Esophagus squamous epithelium (tissue), 5 donors: ENCODE data around the gene LIM2. TPM values are rescaled to one million over a fixed set of nuclear protein-coding genes. Genes with fewer than 3 reads are reported as not detected.
A peak's percentile ranks its signal among the peaks of the same experiment; 100 is the strongest.

Experiments used
- DNase-seq: peaks from one replicate; lab custom pipeline; 2025; lab: John Stamatoyannopoulos, UW
- H3K27ac ChIP-seq, 4 donors: fragments of 200-600 bp; sonication (generic); one replicate each; pipeline ENCODE4 v1.5.1; 2016 to 2019; ENCODE audit warnings: mild to moderate bottlenecking in 1 of 4
- H3K27me3 ChIP-seq, 4 donors: fragments of 200-600 bp; sonication (generic); 1 replicate in 3 of 4; 2 replicates in 1 of 4; pipeline versions ENCODE4 v1.5.1 to v1.6.0; 2017 to 2021; ENCODE audit warnings: antibody characterized with exemption in 1 of 4
- H3K36me3 ChIP-seq, 3 donors: fragments of 200-600 bp; sonication (generic); one replicate each; pipeline ENCODE4 v1.5.1; 2016 to 2019
- H3K4me1 ChIP-seq, 3 donors: fragments of 200-600 bp; sonication (generic); one replicate each; pipeline ENCODE4 v1.5.1; 2017 to 2019
- H3K4me3 ChIP-seq, 4 donors: fragments of 200-600 bp; sonication (generic); 1 replicate in 3 of 4; 2 replicates in 1 of 4; pipeline ENCODE4 v1.5.1; 2016 to 2019; ENCODE audit warnings: mild to moderate bottlenecking in 2 of 4, moderate library complexity in 1 of 4
- H3K9me3 ChIP-seq, 3 donors: fragments of 200-600 bp; sonication (generic); one replicate each; pipeline ENCODE4 v1.5.1; 2016 to 2019
- CTCF ChIP-seq, 6 experiments: fragments of 450-650 bp in 4 of 6; fragments of 200-600 bp in 2 of 6; sonication (generic) in 2 of 6; IDR thresholded peaks; one replicate each; pipeline ENCODE4 v1.5.1; 2016 to 2019; ENCODE audit warnings: antibody characterized with exemption in 6 of 6, mild to moderate bottlenecking in 4 of 6, moderate library complexity in 4 of 6
- POLR2A ChIP-seq, 4 donors: fragments of 450-650 bp; IDR thresholded peaks; one replicate each; pipeline ENCODE4 v1.6.1; 2017; ENCODE audit warnings: antibody characterized with exemption in 4 of 4, mild to moderate bottlenecking in 4 of 4, moderate library complexity in 3 of 4
- WGBS, 2 donors: methylation state at CpG; one replicate each; pipeline ENCODE4 v1.1.5; 2018; 5-methylcytosine and 5-hydroxymethylcytosine counted together
- intact Hi-C: fragments of 100-400 bp; cut with DNase I; formaldehyde crosslinking; loops from one replicate; pipeline ENCODE4 v1.15.0; 2022
- total RNA-seq, 4 donors: library from RNA; depleted of rRNA; stranded (reverse); fragments of >200 nt; gene quantifications; one replicate each; pipeline ENCODE4 v1.1.0, GENCODE V29; 2016
- donor health status: DM: yes; HTN: yes; CAD: no.

Gene LIM2
- total RNA-seq, 4 donors from 2014 or later, result not detected

GRCh38 chr19:51361239-51361638 is 26.5 kb downstream of the LIM2 start:
- Histone ChIP-seq H3K27ac (peak overlapping the region in 1 of 4 donors; percentile 43), H3K9me3 (no peaks in the 10 kb centered on the region), H3K4me1 (peaks cover 35 to 59% (median 35%) of the 10 kb centered on the region in 3 donors), H3K36me3 (no peaks in the 10 kb centered on the region), H3K27me3 (no peaks in the 10 kb centered on the region), H3K4me3 (no peak overlapping the region)
- intact Hi-C loops, result no loop called here
- WGBS, 2 donors, result 80 to 93% methylated on average over 6 to 13 of the region's 13 CpGs
- DNase-seq, result no peak
- TF ChIP-seq CTCF (IDR thresholded peaks at IDR 0.05), result no peak

GRCh38 chr19:51359294-51359693 is 28.5 kb downstream of the LIM2 start:
- no peak for TF ChIP-seq POLR2A (IDR thresholded peaks at IDR 0.05)
- no peak for TF ChIP-seq CTCF (IDR thresholded peaks at IDR 0.05)
- Histone ChIP-seq H3K27ac (peak overlapping the region in 3 of 4 donors; percentile 31 to 78 (median 63)), H3K4me3 (no peak overlapping the region), H3K36me3 (no peaks in the 10 kb centered on the region), H3K27me3 (no peaks in the 10 kb centered on the region), H3K4me1 (peaks cover 20 to 50% (median 23%) of the 10 kb centered on the region in 3 donors), H3K9me3 (no peaks in the 10 kb centered on the region)
- no peak for DNase-seq
- intact Hi-C loops, result no loop called here
- WGBS, 2 donors, result 59 to 68% methylated on average over 2 to 4 of the region's 4 CpGs

- TF ChIP-seq POLR2A (IDR thresholded peaks at IDR 0.05) (no peak), CTCF (IDR thresholded peaks at IDR 0.05) (no peak)
- Histone ChIP-seq H3K36me3 (peaks cover 0 to 2% (median 0%) of the 10 kb centered on the region in 3 donors), H3K27ac (no peak overlapping the region), H3K4me1 (peaks cover 9 to 39% (median 18%) of the 10 kb centered on the region in 3 donors), H3K27me3 (no peaks in the 10 kb centered on the region), H3K9me3 (no peaks in the 10 kb centered on the region), H3K4me3 (no peak overlapping the region)
- intact Hi-C loops, result no loop called here
- DNase-seq, result no peak
- 75 to 95% methylated on average over 4 to 6 of the region's 7 CpGs for WGBS, 2 donors
Measured at GRCh38 chr19:51357952-51358351, 29.8 kb downstream of the LIM2 start.

GRCh38 chr19:51356159-51356801 is 31.5 kb downstream of the LIM2 start:
- H3K27me3 ChIP-seq, result no peaks in the 10 kb centered on the region
- no peak for TF ChIP-seq CTCF (IDR thresholded peaks at IDR 0.05)
- no peak for TF ChIP-seq POLR2A (IDR thresholded peaks at IDR 0.05)
- H3K27ac ChIP-seq, result no peak overlapping the region
- H3K36me3 ChIP-seq, result peaks cover 0 to 18% (median 0%) of the 10 kb centered on the region in 3 donors
- 90% methylated on average over 8 to 10 of the region's 10 CpGs for WGBS, 2 donors
- no peak for DNase-seq
- H3K4me1 ChIP-seq, result peaks cover 0 to 30% (median 11%) of the 10 kb centered on the region in 3 donors
- H3K9me3 ChIP-seq, result no peaks in the 10 kb centered on the region
- intact Hi-C loops, result no loop called here
- H3K4me3 ChIP-seq, result no peak overlapping the region

- no peak for DNase-seq
- Histone ChIP-seq H3K9me3 (no peaks in the 10 kb centered on the region), H3K27me3 (no peaks in the 10 kb centered on the region), H3K4me3 (no peak overlapping the region), H3K27ac (no peak overlapping the region), H3K4me1 (peaks cover 0 to 38% (median 15%) of the 10 kb centered on the region in 3 donors), H3K36me3 (peaks cover 4 to 34% (median 6%) of the 10 kb centered on the region in 3 donors)
- intact Hi-C loops, result no loop called here
- WGBS, 2 donors, result 62 to 69% methylated on average over 8 of the region's 8 CpGs
- no peak for TF ChIP-seq CTCF (IDR thresholded peaks at IDR 0.05)
- TF ChIP-seq POLR2A (IDR thresholded peaks at IDR 0.05), result no peak
Measured at GRCh38 chr19:51354742-51355148, 33.0 kb downstream of the LIM2 start.
